A549 (cell line): ENCODE data around the gene SELP. TPM values are rescaled to one million over a fixed set of nuclear protein-coding genes. Genes with fewer than 3 reads are reported as not detected.

Source experiments
- ATAC-seq, 2 experiments: fragments of 200-7000 bp in 1 of 2; fragments of >200 bp in 1 of 2; cut with Nextera tagmentation in 1 of 2; cut with Tn5 transposase in 1 of 2; 3 replicates each; pipeline versions ENCODE4 v1.8.0 to v1.9.1; 2018 to 2020; ENCODE audit warnings: mild to moderate bottlenecking in 1 of 2, moderate library complexity in 1 of 2
- CTCF ChIA-PET: fragments of 300-600 bp; sonication (Branson Sonifier 250); formaldehyde crosslinking; extraction: SDS; loops from one replicate; lab custom pipeline; 2021; ENCODE audit warnings: antibody characterized with exemption, inconsistent platforms; lab: Yijun Ruan, JAX
- POLR2A ChIA-PET: fragments of 350-600 bp; formaldehyde crosslinking; extraction: SDS; loops from one replicate; lab custom pipeline; 2021; ENCODE audit warnings: antibody characterized with exemption, inconsistent platforms; lab: Yijun Ruan, JAX
- DNase-seq, 2 experiments: peaks; one replicate each; pipeline versions ENCODE4 v3.0.0 to v3.0.0-alpha.2; 2011 to 2016; ENCODE audit warnings: low read depth in 1 of 2, low spot score in 1 of 2
- FAIRE-seq: peaks from 2 replicates; lab custom pipeline; 2011; peaks lifted over from hg19 to GRCh38; lab: Jason Lieb, UNC
- H3K27ac ChIP-seq, 2 experiments: fragments of >200 bp; sonication (Bioruptor Twin); formaldehyde crosslinking; 3 replicates each; pipeline ENCODE4 v1.5.1; 2016 to 2017
- H3K4me1 ChIP-seq: fragments of >200 bp; sonication (Bioruptor Twin); formaldehyde crosslinking; 3 replicates; pipeline ENCODE4 v1.6.1; 2016
- H3K4me2 ChIP-seq: fragments of >200 bp; sonication (Bioruptor Twin); formaldehyde crosslinking; 3 replicates; pipeline ENCODE4 v1.6.1; 2016
- H3K4me3 ChIP-seq: fragments of >200 bp; sonication (Bioruptor Twin); formaldehyde crosslinking; 3 replicates; pipeline ENCODE4 v1.5.1; 2016
- H3K9me3 ChIP-seq: fragments of >200 bp; sonication (Bioruptor Twin); formaldehyde crosslinking; 3 replicates; pipeline ENCODE4 v1.6.1; 2016
- CEBPB ChIP-seq, 2 experiments: fragments of >200 bp in 1 of 2; sonication (Bioruptor Twin) in 1 of 2; formaldehyde crosslinking in 1 of 2; IDR thresholded peaks; 2 replicates each; pipeline ENCODE4 v1.6.1; 2012 to 2016
- CHD4 ChIP-seq: fragments of 200-600 bp; sonication (generic); IDR thresholded peaks from 2 replicates; pipeline ENCODE4 v1.6.1; 2016; ENCODE audit warnings: antibody characterized with exemption, mild to moderate bottlenecking, borderline replicate concordance
- EHF ChIP-seq: fragments of 250-450 bp; sonication (Bioruptor Pico); IDR thresholded peaks from 2 replicates; pipeline ENCODE4 v1.5.0; 2020; ENCODE audit warnings: mild to moderate bottlenecking
- FOSL2 ChIP-seq, 2 experiments: fragments of 450-650 bp in 1 of 2; fragments of >200 bp in 1 of 2; sonication (Bioruptor Twin) in 1 of 2; formaldehyde crosslinking; IDR thresholded peaks; 2 replicates each; pipeline versions ENCODE4 v1.5.0 to v1.6.1; 2016 to 2020; ENCODE audit warnings: mild to moderate bottlenecking in 1 of 2, moderate library complexity in 1 of 2
- GATA3 ChIP-seq: IDR thresholded peaks from 2 replicates; pipeline ENCODE4 v1.6.1; 2012; ENCODE audit warnings: borderline replicate concordance
- HEYL ChIP-seq: fragments of 250-450 bp; sonication (Bioruptor Pico); IDR thresholded peaks from 2 replicates; pipeline ENCODE4 v1.8.0; 2021; ENCODE audit warnings: mild to moderate bottlenecking, moderate library complexity
- JUN ChIP-seq, 2 experiments: fragments of >200 bp; sonication (Bioruptor Twin); formaldehyde crosslinking; IDR thresholded peaks; 2 replicates in 1 of 2; 3 replicates in 1 of 2; pipeline ENCODE4 v1.6.1; 2016 to 2017
- MAFK ChIP-seq: fragments of 450-650 bp; IDR thresholded peaks from 2 replicates; pipeline ENCODE4 v1.6.1; 2014; ENCODE audit not compliant: partially characterized antibody
- PHF8 ChIP-seq: fragments of 200-600 bp; sonication (generic); IDR thresholded peaks from 2 replicates; pipeline ENCODE4 v1.6.1; 2016; ENCODE audit warnings: low read depth, mild to moderate bottlenecking, antibody characterized with exemption, moderate library complexity, borderline replicate concordance
- RAD21 ChIP-seq, 2 experiments: fragments of >200 bp in 1 of 2; sonication (Bioruptor Twin) in 1 of 2; formaldehyde crosslinking in 1 of 2; IDR thresholded peaks in 1 of 2; conservative IDR thresholded peaks in 1 of 2; 2 replicates in 1 of 2; 3 replicates in 1 of 2; pipeline ENCODE4 v1.6.1; 2012 to 2018; ENCODE audit warnings: inconsistent platforms in 1 of 2
- RARB ChIP-seq: fragments of 250-450 bp; sonication (Bioruptor Pico); IDR thresholded peaks from 2 replicates; pipeline ENCODE4 v1.8.0; 2021; ENCODE audit warnings: mild to moderate bottlenecking, moderate library complexity
- RFX5 ChIP-seq: fragments of 450-650 bp; IDR thresholded peaks from 2 replicates; pipeline ENCODE4 v1.7.1; 2014; ENCODE audit warnings: antibody characterized with exemption, mild to moderate bottlenecking, moderate library complexity
- RNF2 ChIP-seq: fragments of 200-600 bp; sonication (generic); IDR thresholded peaks from 2 replicates; pipeline ENCODE4 v1.6.1; 2016; ENCODE audit warnings: low read depth, mild to moderate bottlenecking, antibody characterized with exemption, moderate library complexity, borderline replicate concordance
- SMC3 ChIP-seq: fragments of >200 bp; sonication (Bioruptor Twin); formaldehyde crosslinking; IDR thresholded peaks from 3 replicates; pipeline ENCODE4 v1.6.1; 2018; ENCODE audit warnings: inconsistent platforms
- SREBF2 ChIP-seq: fragments of 450-650 bp; IDR thresholded peaks from 2 replicates; pipeline ENCODE4 v1.6.1; 2014; ENCODE audit warnings: mild to moderate bottlenecking, moderate library complexity
- TFCP2L1 ChIP-seq: fragments of 250-450 bp; sonication (Bioruptor Pico); IDR thresholded peaks from 2 replicates; pipeline ENCODE4 v1.5.0; 2021; ENCODE audit warnings: mild to moderate bottlenecking
- ZC3H11A ChIP-seq: fragments of 450-650 bp; IDR thresholded peaks from 2 replicates; pipeline ENCODE4 v1.6.1; 2014; ENCODE audit warnings: antibody characterized with exemption, mild to moderate bottlenecking
- WGBS: methylation state at CpG from one replicate; pipeline ENCODE4 v1.1.6; 2017; ENCODE audit errors: missing lambda C conversion rate; 5-methylcytosine and 5-hydroxymethylcytosine counted together
- polyA plus RNA-seq, 4 experiments: library from polyadenylated mRNA; depleted of rRNA in 3 of 4; stranded (reverse); fragments of >200 nt; fragmentation: RNase III in 1 of 4; extraction: RNeasy Plus Mini Kit Qiagen cat#74134 plus additional on column Dnase treatment in 1 of 4; gene quantifications; 2 replicates in 3 of 4; 3 replicates in 1 of 4; pipeline ENCODE4 v1.2.3, GENCODE V29; 2011 to 2017
- TF ChIP-seq, protein P1 (sequence below): fragments of >200 bp; sonication (Bioruptor Twin); formaldehyde crosslinking; IDR thresholded peaks from 3 replicates; pipeline ENCODE4 v1.6.1; 2016
- TF ChIP-seq, protein P2 (sequence below): fragments of 250-450 bp; sonication (Bioruptor Pico); IDR thresholded peaks from 2 replicates; pipeline ENCODE4 v1.5.0; 2021; ENCODE audit warnings: mild to moderate bottlenecking, moderate library complexity, borderline replicate concordance
- TF ChIP-seq, protein P3 (sequence below): fragments of 200-600 bp; sonication (generic); IDR thresholded peaks from 2 replicates; pipeline ENCODE4 v1.6.1; 2016; ENCODE audit warnings: antibody characterized with exemption, mild to moderate bottlenecking, moderate library complexity
- TF ChIP-seq, protein P4 (sequence below): fragments of 450-650 bp; IDR thresholded peaks from 2 replicates; pipeline ENCODE4 v1.6.1; 2014; ENCODE audit warnings: antibody characterized with exemption
- TF ChIP-seq, protein P5 (sequence below): fragments of >200 bp; sonication (Bioruptor Twin); formaldehyde crosslinking; IDR thresholded peaks from 3 replicates; pipeline ENCODE4 v1.5.1; 2016
- TF ChIP-seq, protein P6 (sequence below): fragments of 150-350 bp; IDR thresholded peaks from 2 replicates; pipeline ENCODE4 v1.6.1; 2014; ENCODE audit warnings: low read depth, mild to moderate bottlenecking, low read length

SELP gene
- polyA plus RNA-seq, 2 of the 4 experiments (the other 2 are of a cell fraction) = not detected

DNA sequence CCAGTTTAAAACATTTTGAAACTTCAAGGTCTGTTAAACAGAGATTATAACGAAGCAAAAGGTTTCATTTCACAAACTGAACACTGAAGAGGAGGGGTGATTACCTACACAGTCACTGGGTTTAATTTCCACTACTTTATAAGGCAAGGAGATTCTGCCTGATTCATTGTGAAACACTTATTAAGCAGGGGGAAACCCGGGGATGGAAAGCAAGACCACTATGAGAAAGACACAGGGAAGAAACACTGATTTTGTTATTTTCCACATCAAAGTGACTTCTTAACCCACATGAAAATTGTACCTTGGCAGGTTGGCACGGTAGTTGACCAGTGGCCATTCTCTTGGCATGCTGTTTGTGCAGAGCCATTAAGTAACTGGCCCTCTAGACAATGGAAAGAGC lies 35.5 kb downstream of the SELP start (continued):
- TF ChIP-seq EHF (CRISPR knock-in tag) = no peak
- TF ChIP-seq GATA3 = no peak
- TF ChIP-seq JUN (IDR thresholded peaks at IDR 0.05) = no peak

DNA sequence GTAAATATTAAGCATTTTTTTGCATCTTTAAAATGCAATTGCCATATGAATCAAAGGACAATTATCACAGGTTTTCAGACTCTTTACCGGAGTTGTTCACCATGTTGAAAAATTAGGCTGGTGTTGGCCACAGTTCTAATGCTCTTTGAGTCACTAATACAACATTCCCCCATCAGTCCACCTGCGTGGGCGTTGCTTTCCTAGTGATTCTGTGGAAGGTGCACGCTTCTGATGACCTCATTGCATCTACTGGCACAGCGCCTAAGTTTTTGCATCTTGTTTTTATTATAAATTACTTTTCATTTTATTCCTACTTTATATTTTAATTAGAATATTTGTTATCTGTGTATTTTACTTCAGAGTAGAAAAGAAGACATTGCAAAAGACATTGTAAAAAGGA lies 39.0 kb downstream of the SELP start:
- Histone ChIP-seq H3K9me3 (no peaks in the 10 kb centered on the region), H3K4me2 (no peak overlapping the region), H3K27ac (no peak overlapping the region), H3K4me1 (no peaks in the 10 kb centered on the region; the same call in 2 of the 3 replicates), H3K4me3 (no peak overlapping the region)
- WGBS = 30% methylated on average over 5 of the region's 5 CpGs
- ChIA-PET POLR2A (no interaction called here), CTCF (no interaction called here)
- DNase-seq (no peak), FAIRE-seq (no peak), ATAC-seq (no peak)
- TF ChIP-seq, protein P1, sequence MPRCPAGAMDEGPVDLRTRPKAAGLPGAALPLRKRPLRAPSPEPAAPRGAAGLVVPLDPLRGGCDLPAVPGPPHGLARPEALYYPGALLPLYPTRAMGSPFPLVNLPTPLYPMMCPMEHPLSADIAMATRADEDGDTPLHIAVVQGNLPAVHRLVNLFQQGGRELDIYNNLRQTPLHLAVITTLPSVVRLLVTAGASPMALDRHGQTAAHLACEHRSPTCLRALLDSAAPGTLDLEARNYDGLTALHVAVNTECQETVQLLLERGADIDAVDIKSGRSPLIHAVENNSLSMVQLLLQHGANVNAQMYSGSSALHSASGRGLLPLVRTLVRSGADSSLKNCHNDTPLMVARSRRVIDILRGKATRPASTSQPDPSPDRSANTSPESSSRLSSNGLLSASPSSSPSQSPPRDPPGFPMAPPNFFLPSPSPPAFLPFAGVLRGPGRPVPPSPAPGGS = no peak
- TF ChIP-seq RAD21 (conservative IDR thresholded peaks at IDR 0.05 in 1 of 2, IDR thresholded peaks at IDR 0.05 in 1 of 2) = no peak
- TF ChIP-seq, protein P2, sequence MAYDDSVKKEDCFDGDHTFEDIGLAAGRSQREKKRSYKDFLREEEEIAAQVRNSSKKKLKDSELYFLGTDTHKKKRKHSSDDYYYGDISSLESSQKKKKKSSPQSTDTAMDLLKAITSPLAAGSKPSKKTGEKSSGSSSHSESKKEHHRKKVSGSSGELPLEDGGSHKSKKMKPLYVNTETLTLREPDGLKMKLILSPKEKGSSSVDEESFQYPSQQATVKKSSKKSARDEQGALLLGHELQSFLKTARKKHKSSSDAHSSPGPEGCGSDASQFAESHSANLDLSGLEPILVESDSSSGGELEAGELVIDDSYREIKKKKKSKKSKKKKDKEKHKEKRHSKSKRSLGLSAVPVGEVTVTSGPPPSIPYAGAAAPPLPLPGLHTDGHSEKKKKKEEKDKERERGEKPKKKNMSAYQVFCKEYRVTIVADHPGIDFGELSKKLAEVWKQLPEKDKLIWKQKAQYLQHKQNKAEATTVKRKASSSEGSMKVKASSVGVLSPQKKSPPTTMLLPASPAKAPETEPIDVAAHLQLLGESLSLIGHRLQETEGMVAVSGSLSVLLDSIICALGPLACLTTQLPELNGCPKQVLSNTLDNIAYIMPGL = no peak
- no peak for TF ChIP-seq CEBPB (IDR thresholded peaks at IDR 0.05)
- no peak for TF ChIP-seq HEYL (CRISPR knock-in tag)
- TF ChIP-seq, protein P3, sequence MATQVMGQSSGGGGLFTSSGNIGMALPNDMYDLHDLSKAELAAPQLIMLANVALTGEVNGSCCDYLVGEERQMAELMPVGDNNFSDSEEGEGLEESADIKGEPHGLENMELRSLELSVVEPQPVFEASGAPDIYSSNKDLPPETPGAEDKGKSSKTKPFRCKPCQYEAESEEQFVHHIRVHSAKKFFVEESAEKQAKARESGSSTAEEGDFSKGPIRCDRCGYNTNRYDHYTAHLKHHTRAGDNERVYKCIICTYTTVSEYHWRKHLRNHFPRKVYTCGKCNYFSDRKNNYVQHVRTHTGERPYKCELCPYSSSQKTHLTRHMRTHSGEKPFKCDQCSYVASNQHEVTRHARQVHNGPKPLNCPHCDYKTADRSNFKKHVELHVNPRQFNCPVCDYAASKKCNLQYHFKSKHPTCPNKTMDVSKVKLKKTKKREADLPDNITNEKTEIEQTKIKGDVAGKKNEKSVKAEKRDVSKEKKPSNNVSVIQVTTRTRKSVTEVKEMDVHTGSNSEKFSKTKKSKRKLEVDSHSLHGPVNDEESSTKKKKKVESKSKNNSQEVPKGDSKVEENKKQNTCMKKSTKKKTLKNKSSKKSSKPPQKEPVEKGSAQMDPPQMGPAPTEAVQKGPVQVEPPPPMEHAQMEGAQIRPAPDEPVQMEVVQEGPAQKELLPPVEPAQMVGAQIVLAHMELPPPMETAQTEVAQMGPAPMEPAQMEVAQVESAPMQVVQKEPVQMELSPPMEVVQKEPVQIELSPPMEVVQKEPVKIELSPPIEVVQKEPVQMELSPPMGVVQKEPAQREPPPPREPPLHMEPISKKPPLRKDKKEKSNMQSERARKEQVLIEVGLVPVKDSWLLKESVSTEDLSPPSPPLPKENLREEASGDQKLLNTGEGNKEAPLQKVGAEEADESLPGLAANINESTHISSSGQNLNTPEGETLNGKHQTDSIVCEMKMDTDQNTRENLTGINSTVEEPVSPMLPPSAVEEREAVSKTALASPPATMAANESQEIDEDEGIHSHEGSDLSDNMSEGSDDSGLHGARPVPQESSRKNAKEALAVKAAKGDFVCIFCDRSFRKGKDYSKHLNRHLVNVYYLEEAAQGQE = no peak
- no peak for TF ChIP-seq TFCP2L1 (CRISPR knock-in tag)
- TF ChIP-seq, protein P4, sequence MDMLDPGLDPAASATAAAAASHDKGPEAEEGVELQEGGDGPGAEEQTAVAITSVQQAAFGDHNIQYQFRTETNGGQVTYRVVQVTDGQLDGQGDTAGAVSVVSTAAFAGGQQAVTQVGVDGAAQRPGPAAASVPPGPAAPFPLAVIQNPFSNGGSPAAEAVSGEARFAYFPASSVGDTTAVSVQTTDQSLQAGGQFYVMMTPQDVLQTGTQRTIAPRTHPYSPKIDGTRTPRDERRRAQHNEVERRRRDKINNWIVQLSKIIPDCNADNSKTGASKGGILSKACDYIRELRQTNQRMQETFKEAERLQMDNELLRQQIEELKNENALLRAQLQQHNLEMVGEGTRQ = no peak
- TF ChIP-seq, protein P5, sequence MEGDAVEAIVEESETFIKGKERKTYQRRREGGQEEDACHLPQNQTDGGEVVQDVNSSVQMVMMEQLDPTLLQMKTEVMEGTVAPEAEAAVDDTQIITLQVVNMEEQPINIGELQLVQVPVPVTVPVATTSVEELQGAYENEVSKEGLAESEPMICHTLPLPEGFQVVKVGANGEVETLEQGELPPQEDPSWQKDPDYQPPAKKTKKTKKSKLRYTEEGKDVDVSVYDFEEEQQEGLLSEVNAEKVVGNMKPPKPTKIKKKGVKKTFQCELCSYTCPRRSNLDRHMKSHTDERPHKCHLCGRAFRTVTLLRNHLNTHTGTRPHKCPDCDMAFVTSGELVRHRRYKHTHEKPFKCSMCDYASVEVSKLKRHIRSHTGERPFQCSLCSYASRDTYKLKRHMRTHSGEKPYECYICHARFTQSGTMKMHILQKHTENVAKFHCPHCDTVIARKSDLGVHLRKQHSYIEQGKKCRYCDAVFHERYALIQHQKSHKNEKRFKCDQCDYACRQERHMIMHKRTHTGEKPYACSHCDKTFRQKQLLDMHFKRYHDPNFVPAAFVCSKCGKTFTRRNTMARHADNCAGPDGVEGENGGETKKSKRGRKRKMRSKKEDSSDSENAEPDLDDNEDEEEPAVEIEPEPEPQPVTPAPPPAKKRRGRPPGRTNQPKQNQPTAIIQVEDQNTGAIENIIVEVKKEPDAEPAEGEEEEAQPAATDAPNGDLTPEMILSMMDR = no peak
- TF ChIP-seq RARB (CRISPR knock-in tag) = no peak
- no peak for TF ChIP-seq PHF8
- no peak for TF ChIP-seq RFX5
- TF ChIP-seq CHD4 = no peak
- no peak for TF ChIP-seq ZC3H11A
- TF ChIP-seq, protein P6, sequence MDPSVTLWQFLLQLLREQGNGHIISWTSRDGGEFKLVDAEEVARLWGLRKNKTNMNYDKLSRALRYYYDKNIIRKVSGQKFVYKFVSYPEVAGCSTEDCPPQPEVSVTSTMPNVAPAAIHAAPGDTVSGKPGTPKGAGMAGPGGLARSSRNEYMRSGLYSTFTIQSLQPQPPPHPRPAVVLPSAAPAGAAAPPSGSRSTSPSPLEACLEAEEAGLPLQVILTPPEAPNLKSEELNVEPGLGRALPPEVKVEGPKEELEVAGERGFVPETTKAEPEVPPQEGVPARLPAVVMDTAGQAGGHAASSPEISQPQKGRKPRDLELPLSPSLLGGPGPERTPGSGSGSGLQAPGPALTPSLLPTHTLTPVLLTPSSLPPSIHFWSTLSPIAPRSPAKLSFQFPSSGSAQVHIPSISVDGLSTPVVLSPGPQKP = no peak
- TF ChIP-seq FOSL2 (IDR thresholded peaks at IDR 0.05) = no peak
- no peak for TF ChIP-seq FOSL2 (CRISPR knock-in tag; IDR thresholded peaks at IDR 0.05)
- TF ChIP-seq SREBF2 = no peak
- no peak for TF ChIP-seq RNF2
- no peak for TF ChIP-seq SMC3
- no peak for TF ChIP-seq MAFK
